ENCODE data around the gene FAM32A.

The FAM32A gene

DNA sequence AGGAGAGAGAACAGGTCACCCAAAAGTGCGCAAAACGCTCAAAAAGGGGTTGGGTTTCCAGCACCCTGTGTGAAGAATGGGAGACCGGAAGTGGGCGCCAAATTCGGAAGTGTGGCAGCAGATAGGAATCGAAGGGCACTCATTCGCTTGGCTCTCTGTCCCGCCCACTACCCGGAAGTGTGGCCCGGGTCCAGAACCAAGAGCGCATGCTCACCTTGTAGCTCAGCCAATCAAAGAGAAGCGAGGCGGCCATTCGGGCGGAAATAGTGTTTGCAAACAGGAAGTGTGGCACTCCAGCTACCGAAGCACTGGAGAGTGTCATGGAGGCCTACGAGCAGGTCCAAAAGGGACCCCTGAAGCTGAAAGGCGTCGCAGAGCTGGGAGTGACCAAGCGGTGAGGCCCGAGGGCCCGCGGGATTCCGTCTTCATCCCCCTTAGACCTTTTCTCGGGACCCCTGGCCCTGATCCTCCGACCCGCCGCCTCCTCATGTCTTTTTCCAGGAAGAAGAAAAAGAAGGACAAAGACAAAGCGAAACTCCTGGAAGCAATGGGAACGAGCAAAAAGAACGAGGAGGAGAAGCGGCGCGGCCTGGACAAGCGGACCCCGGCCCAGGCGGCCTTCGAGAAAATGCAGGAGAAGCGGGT, at the start of gene FAM32A:
Gene FAM32A, plus strand, starts transcription at position 288 of the 645 bp plus-strand sequence. Its CDS starts 33 bp downstream, at position 321.
- Histone ChIP-seq H3K36me3 (ENCODE audit: control insufficient read depth, insufficient read depth, low read length) (peaks cover 7% of the 10 kb centered on the region), H3K27ac (ENCODE audit: low read depth, low read length) (peak within 1 kb of the TSS; percentile 78), H3K9ac (ENCODE audit: low read length) (peak within 1 kb of the TSS; percentile 88), H3K27me3 (ENCODE audit: control insufficient read depth, insufficient read depth, low read length) (no peaks in the 10 kb centered on the region), H3K4me1 (ENCODE audit: control insufficient read depth, insufficient read depth, low read length) (peaks cover 3% of the 10 kb centered on the region), H3K4me3 (ENCODE audit: low read length) (peak within 1 kb of the TSS; percentile 89)

DNA sequence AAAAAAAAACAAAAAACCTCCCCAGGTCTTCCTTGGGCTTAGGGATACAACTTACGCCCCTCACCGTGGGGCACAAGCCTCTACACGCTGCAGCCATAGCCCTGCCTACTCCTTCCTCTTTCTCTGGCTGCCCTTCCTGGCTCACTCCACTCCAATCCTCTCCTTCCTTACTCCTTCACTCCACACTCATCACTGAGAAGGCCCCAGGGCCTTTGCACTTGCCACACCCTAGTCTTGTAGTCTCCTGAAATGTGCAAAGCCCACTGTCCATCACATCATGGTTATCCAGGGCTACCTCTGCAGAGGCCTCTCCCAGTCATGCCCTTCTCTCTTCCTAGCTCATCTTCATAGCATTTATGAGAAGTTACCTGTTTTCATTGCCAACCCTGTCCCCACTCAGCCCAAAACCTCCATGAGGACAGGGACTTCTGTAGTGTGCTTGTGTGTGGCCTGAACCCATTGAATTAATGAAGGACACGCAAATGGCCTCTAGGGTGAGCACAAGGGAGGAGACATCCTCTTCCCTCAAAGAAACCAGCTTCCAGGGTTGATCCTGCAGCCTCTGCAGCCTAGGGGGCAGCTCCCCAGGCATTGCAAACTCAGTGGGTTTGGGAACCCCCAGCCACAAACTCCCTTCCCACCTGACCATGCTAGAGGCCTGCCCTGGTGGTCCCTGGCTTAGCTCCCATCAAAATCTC, 49.6 kb upstream of the FAM32A start:
- H3K4me3 ChIP-seq (ENCODE audit: low read length), result no peak overlapping the region
- H3K27me3 ChIP-seq (ENCODE audit: control insufficient read depth, insufficient read depth, low read length), result no peaks in the 10 kb centered on the region
- H3K9ac ChIP-seq (ENCODE audit: low read length), result no peak overlapping the region
- no peaks in the 10 kb centered on the region for H3K4me1 ChIP-seq (ENCODE audit: control insufficient read depth, insufficient read depth, low read length)
- H3K27ac ChIP-seq (ENCODE audit: low read depth, low read length), result no peak overlapping the region
- peaks cover 26% of the 10 kb centered on the region for H3K36me3 ChIP-seq (ENCODE audit: control insufficient read depth, insufficient read depth, low read length)

DNA sequence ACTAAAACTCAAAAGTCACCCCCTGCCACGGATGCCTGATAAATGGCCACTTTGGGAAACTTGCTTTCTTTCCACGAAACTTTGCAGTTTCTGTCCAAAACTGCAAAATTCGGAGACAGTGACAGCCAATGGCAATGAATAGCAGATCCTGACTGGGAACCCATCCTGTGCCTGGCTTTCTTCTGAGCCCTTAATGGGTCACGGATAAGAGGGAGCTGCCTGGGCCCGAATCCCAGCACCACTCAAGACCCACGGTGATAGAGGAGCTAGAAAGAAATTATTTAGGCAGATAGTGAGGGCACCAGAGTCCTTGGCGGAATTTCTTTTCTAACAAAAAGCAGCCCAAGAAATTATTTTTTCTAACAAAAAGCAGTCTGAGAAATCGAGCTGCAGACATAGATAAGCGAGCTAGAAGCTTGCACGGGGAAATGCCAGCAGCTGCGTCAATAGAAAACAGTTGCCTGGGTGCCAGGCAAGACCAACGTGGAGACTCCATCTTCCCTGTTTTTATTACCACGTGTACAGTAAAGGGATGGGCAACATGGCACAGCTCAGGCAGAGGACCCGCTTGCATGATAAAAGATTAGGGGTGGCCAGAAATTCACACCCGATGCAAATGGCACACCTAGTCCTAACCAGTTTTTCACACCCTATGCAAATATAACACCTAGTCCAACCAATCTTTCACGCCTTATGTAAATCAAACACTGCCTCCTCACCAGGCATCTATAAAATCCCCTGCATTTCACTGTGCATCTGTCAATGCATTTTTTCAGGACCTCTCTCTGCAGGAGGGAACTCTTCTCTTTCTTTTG, 48.8 kb upstream of the FAM32A start:
- Histone ChIP-seq H3K27ac (ENCODE audit: low read depth, low read length) (no peak overlapping the region), H3K9ac (ENCODE audit: low read length) (no peak overlapping the region), H3K4me1 (ENCODE audit: control insufficient read depth, insufficient read depth, low read length) (no peaks in the 10 kb centered on the region), H3K4me3 (ENCODE audit: low read length) (no peak overlapping the region), H3K36me3 (ENCODE audit: control insufficient read depth, insufficient read depth, low read length) (peaks cover 25% of the 10 kb centered on the region), H3K27me3 (ENCODE audit: control insufficient read depth, insufficient read depth, low read length) (no peaks in the 10 kb centered on the region)

DNA sequence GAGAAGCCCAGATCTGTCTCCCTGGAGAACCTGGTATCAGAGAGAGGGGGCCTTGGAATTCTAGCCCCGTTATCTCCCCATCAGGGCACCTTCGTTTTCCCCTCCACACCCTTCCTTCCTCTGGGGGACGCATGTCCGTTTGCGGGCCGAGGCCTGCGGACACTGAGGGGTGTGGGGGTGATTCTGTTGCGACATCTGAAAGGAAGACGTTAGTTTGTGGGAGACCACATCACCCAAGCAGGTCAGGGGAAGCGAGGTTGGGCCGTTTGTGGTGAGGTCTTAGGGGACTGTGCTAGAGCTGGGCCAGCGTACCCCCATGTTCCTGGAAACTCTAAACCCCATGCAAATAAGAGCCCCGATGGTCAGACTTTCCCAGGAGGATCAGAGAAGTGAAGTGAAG, 45.5 kb upstream of the FAM32A start:
- Histone ChIP-seq H3K27ac (ENCODE audit: low read depth, low read length) (no peak overlapping the region), H3K4me1 (ENCODE audit: control insufficient read depth, insufficient read depth, low read length) (no peaks in the 10 kb centered on the region), H3K36me3 (ENCODE audit: control insufficient read depth, insufficient read depth, low read length) (no peaks in the 10 kb centered on the region), H3K4me3 (ENCODE audit: low read length) (no peak overlapping the region), H3K9ac (ENCODE audit: low read length) (no peak overlapping the region), H3K27me3 (ENCODE audit: control insufficient read depth, insufficient read depth, low read length) (no peaks in the 10 kb centered on the region)

DNA sequence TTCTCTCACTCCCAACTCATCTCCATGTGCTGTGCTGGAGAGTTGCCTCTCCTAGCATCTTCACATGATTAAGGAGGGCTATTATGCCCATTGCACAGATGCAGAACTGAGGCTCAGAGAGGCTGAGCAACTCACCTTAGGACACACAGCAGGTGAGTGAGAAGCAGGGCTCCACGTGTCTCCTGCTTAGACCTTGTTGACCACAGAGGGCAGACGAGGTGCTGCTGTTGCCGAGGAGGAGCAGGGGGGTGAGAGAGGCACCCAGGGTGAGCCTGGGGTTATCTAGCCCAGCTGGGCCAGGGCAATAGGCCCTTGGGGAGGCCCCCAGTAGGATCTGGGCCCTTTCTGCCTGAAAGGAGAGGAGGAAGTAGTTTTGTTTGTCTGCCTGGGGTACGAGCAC, 44.2 kb upstream of the FAM32A start:
- Histone ChIP-seq H3K36me3 (ENCODE audit: control insufficient read depth, insufficient read depth, low read length) (no peaks in the 10 kb centered on the region), H3K27ac (ENCODE audit: low read depth, low read length) (no peak overlapping the region), H3K9ac (ENCODE audit: low read length) (no peak overlapping the region), H3K27me3 (ENCODE audit: control insufficient read depth, insufficient read depth, low read length) (no peaks in the 10 kb centered on the region), H3K4me3 (ENCODE audit: low read length) (no peak overlapping the region), H3K4me1 (ENCODE audit: control insufficient read depth, insufficient read depth, low read length) (no peaks in the 10 kb centered on the region)

DNA sequence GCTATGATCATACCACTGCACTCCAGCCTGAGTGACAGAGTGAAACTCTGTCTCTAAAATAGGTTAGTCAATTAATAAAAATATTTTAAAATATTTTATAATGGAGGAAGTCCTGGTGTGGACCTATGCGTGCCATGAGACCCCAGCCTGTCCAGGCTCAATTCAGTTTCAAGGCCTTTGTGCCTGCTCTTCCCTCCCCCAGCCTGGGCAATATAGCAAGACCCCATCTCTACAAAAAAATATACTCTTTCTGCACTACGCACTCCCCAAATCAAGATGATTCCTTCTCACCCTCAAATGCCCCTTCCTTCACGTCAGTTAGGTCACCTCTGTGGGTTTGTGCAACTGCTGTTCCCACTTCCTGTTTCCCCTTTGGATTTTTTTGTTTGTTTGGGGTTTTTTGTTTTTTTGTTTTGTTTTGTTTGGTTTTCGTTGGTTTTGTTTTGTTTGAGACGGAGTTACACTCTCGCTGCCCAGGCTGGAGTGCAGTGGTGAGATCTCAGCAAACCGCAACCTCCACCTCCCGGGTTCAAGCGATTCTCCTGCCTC, 43.1 kb upstream of the FAM32A start:
- H3K9ac ChIP-seq (ENCODE audit: low read length), result no peak overlapping the region
- no peak overlapping the region for H3K4me3 ChIP-seq (ENCODE audit: low read length)

DNA sequence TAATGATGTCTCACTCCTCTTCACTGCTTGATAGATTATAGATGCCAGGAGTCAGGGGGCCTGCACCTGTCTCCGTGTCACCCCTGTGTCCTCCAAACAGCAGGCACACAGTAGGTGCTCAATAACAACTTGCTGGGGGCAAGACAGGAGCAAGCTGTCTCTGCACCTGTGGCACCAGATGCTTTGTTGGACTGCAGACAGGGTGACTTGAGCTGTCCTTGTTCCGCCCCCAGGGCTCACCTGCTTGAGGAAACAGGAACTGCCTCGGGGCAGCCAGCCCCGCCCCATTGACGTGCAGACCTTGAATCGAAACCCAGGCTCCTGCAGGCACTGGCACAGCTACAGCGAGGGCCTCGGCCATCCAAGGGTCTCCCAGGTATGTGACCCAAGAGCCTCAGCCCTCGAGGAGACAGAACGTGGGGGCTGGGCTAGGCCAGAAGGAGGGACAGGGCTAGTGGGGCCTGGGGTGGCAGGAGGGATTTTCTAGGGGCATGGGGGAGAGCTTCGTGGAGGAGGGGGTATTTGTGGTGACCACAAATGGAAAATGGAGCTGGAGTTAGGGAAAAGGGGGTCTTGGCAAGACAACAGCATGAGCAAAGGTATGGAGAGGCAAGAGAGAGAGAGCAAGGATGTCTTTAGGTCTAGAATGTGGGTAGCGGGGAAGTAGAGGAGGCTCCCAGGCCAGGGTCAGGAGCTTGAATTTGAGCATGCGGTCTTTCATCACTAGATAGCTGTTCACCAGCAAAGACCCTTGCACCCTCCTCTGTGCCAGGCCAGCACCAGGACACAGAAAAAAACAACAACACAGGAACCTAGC, 41.6 kb upstream of the FAM32A start, which contains the start of gene HSH2D:
Gene HSH2D, plus strand, starts transcription at position 287 of the 817 bp plus-strand sequence. CDS start 5,066 bp downstream, outside the sequence.
- Histone ChIP-seq H3K36me3 (ENCODE audit: control insufficient read depth, insufficient read depth, low read length) (no peaks in the 10 kb centered on the region), H3K9ac (ENCODE audit: low read length) (peak within 1 kb of the TSS; percentile 30), H3K27me3 (ENCODE audit: control insufficient read depth, insufficient read depth, low read length) (no peaks in the 10 kb centered on the region), H3K27ac (ENCODE audit: low read depth, low read length) (no peak within 1 kb of the TSS), H3K4me1 (ENCODE audit: control insufficient read depth, insufficient read depth, low read length) (no peaks in the 10 kb centered on the region), H3K4me3 (ENCODE audit: low read length) (peak within 1 kb of the TSS; percentile 60)

More for the DNA sequence above, 43.1 kb upstream of the FAM32A start:
- Histone ChIP-seq H3K4me1 (ENCODE audit: control insufficient read depth, insufficient read depth, low read length) (no peaks in the 10 kb centered on the region), H3K27me3 (ENCODE audit: control insufficient read depth, insufficient read depth, low read length) (no peaks in the 10 kb centered on the region), H3K36me3 (ENCODE audit: control insufficient read depth, insufficient read depth, low read length) (no peaks in the 10 kb centered on the region), H3K27ac (ENCODE audit: low read depth, low read length) (no peak overlapping the region)

DNA sequence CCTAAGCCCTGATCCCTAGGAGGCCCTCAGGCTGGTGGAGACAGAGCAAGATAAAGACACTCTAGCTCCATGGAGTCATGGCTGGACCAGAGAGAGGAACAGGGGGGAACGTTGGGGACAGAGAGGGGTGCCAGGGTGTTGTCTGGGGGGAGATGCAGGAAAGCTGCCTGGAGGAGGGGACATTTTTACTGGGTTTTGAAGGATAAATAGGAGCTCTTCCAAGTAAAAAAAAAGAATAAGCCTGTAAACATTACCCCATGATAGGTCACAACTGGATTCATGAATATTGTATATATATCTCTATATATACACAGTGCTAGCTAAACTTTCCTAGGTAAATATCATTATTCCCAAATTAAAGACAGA, 41.0 kb upstream of the FAM32A start:
- H3K27me3 ChIP-seq (ENCODE audit: control insufficient read depth, insufficient read depth, low read length), result no peaks in the 10 kb centered on the region
- peak overlapping the region; percentile 3 for H3K9ac ChIP-seq (ENCODE audit: low read length)
- H3K4me3 ChIP-seq (ENCODE audit: low read length), result peak overlapping the region; percentile 60
- H3K4me1 ChIP-seq (ENCODE audit: control insufficient read depth, insufficient read depth, low read length), result no peaks in the 10 kb centered on the region
- no peak overlapping the region for H3K27ac ChIP-seq (ENCODE audit: low read depth, low read length)
- H3K36me3 ChIP-seq (ENCODE audit: control insufficient read depth, insufficient read depth, low read length), result no peaks in the 10 kb centered on the region

DNA sequence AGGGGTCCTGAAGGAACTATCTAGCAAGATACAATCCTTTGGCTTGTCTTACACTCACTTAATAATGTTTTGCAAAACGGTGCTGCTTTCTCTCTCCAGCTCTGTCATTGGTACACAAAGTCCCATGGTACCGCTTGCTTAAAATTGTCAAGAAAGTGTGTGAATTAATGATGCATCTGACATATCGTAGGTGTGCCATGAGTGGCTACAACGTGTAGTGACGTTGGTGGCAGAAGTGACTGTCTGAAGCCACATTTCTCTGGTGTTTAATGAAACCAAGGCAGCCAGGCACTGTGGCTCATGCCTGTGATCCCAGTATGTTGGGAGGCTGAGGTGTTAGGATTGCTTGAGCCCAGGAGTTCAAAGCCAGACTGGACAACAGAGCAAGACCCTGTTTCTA, 39.1 kb upstream of the FAM32A start:
- Histone ChIP-seq H3K36me3 (ENCODE audit: control insufficient read depth, insufficient read depth, low read length) (no peaks in the 10 kb centered on the region), H3K27me3 (ENCODE audit: control insufficient read depth, insufficient read depth, low read length) (no peaks in the 10 kb centered on the region), H3K9ac (ENCODE audit: low read length) (no peak overlapping the region), H3K4me3 (ENCODE audit: low read length) (no peak overlapping the region), H3K4me1 (ENCODE audit: control insufficient read depth, insufficient read depth, low read length) (no peaks in the 10 kb centered on the region), H3K27ac (ENCODE audit: low read depth, low read length) (no peak overlapping the region)

DNA sequence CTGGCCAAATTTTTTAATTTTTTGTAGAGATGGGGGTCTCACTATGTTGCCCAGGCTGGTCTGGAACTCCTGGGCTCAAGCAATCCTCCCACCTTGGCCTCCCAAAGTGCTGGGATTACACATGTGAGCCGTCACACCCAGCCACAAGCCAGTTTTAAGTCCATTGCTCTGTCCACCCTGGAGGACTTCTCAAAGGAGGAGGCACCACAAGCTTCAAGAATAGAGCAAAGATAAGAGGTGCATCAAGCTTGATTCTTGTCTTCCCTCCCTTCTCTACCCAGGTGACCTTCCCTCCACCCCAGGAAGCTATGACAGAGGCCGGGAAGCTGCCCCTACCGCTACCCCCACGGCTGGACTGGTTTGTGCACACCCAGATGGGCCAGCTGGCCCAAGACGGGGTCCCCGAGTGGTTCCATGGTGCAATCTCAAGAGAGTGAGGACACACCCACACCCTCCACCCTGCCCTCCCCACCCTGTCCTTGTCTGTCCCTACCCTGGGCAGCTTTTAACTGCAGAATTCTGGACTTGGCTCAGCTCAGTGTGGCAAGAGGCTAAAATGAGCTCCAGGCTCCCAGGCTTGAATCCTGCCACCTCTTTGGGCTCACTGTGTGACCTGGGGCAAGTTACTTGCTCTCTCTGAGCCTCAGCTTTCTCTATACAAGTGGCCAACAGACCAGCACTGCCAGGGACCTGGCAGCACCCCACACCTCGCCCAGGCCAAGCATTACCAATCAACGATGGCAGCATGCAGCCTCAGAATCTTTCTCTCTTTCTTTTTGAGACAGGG, 36.6 kb upstream of the FAM32A start:
- Histone ChIP-seq H3K27me3 (ENCODE audit: control insufficient read depth, insufficient read depth, low read length) (no peaks in the 10 kb centered on the region), H3K36me3 (ENCODE audit: control insufficient read depth, insufficient read depth, low read length) (no peaks in the 10 kb centered on the region), H3K4me3 (ENCODE audit: low read length) (no peak overlapping the region), H3K9ac (ENCODE audit: low read length) (no peak overlapping the region), H3K4me1 (ENCODE audit: control insufficient read depth, insufficient read depth, low read length) (no peaks in the 10 kb centered on the region), H3K27ac (ENCODE audit: low read depth, low read length) (no peak overlapping the region)

DNA sequence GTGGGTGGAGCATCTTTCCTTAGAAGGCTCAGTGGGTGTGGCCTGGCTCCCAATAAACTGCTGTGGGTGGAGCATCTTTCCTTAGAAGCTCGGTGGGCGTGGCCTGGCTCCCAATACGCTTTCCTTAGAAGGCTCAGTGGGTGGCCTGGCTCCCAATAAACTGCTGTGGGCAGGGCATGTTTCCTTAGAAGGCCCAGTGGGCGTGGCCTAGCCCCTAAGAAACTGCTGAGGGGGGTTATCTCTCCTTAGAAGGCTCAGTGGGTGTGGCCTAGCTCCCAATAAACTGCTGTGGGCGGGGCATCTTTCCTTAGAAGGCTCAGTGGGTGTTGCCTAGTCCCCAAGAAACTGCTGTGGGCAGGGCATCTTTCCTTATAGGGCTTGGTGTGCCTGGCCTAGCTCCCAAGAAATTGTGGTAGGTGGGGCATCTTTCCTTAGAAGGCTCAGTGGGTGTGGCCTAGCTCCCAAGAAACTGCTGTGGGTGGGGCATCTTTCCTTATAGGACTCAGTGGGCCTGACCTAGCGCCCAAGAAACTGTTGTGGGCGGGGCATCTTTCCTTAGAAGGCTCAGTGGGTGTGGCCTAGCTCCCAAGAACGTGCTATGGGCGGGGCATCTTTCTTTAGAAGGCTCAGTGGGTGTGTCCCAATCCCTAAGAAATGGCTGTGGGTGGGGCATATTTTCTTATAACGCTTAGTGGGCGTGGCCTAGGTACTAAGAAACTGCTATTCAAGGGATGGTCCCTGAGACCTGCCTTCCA, 31.5 kb upstream of the FAM32A start:
- Histone ChIP-seq H3K4me3 (ENCODE audit: low read length) (no peak overlapping the region), H3K27me3 (ENCODE audit: control insufficient read depth, insufficient read depth, low read length) (no peaks in the 10 kb centered on the region), H3K4me1 (ENCODE audit: control insufficient read depth, insufficient read depth, low read length) (no peaks in the 10 kb centered on the region), H3K36me3 (ENCODE audit: control insufficient read depth, insufficient read depth, low read length) (peaks cover 4% of the 10 kb centered on the region), H3K9ac (ENCODE audit: low read length) (no peak overlapping the region), H3K27ac (ENCODE audit: low read depth, low read length) (no peak overlapping the region)
